CD4-positive, alpha-beta T cell (primary cell): ENCODE results near the gene MAN1B1. TPM values are rescaled to one million over a fixed set of nuclear protein-coding genes. Genes with fewer than 3 reads are reported as not detected.

Source experiments
- ATAC-seq: fragments of 200-7000 bp; cut with Tn5 transposase; one replicate; pipeline ENCODE4 v1.10.0; 2022; ENCODE audit warnings: mild to moderate bottlenecking; ENCODE audit not compliant: poor library complexity
- CTCF ChIA-PET: fragments of 350-600 bp; sonication (Branson Sonifier 250); formaldehyde crosslinking; loops from one replicate; lab custom pipeline; 2021; ENCODE audit warnings: antibody characterized with exemption, inconsistent platforms; lab: Charles Lee
- POLR2A ChIA-PET: fragments of 350-600 bp; sonication (Branson Sonifier 250); formaldehyde crosslinking; loops from one replicate; lab custom pipeline; 2021; ENCODE audit warnings: antibody characterized with exemption, inconsistent platforms; lab: Charles Lee
- DNase-seq, 14 experiments: peaks; one replicate each; pipeline ENCODE4 v3.0.0-alpha.2; 2013 to 2020; ENCODE audit warnings: mixed read lengths in 2 of 14
- H3K27ac ChIP-seq, 2 donors: one replicate each; pipeline versions ENCODE4 v1.5.1 to v1.7.0; 2013; ENCODE audit warnings: low read length in 2 of 2, low read depth in 1 of 2, mild to moderate bottlenecking in 1 of 2
- H3K27me3 ChIP-seq, 2 experiments: 1 replicate in 1 of 2; 2 replicates in 1 of 2; pipeline versions ENCODE4 v1.6.1 to v1.7.0; 2013; ENCODE audit warnings: low read length in 2 of 2, control low read depth in 1 of 2, mild to moderate bottlenecking in 1 of 2, moderate library complexity in 1 of 2; ENCODE audit not compliant: insufficient read depth in 2 of 2, control insufficient read depth in 1 of 2
- H3K36me3 ChIP-seq: one replicate; pipeline ENCODE4 v1.6.1; 2013; ENCODE audit warnings: low read length, control low read depth; ENCODE audit not compliant: insufficient read depth
- H3K4me1 ChIP-seq: one replicate; pipeline ENCODE4 v1.6.1; 2013; ENCODE audit warnings: low read length, control low read depth; ENCODE audit not compliant: insufficient read depth
- H3K4me3 ChIP-seq: one replicate; pipeline ENCODE4 v1.5.1; 2013; ENCODE audit warnings: mild to moderate bottlenecking, low read length, moderate library complexity
- H3K9me3 ChIP-seq, 2 experiments: 1 replicate in 1 of 2; 2 replicates in 1 of 2; pipeline versions ENCODE4 v1.6.1 to v1.7.0; 2013; ENCODE audit warnings: low read length in 2 of 2, mild to moderate bottlenecking in 2 of 2, control low read depth in 1 of 2, moderate library complexity in 1 of 2; ENCODE audit not compliant: control insufficient read depth in 1 of 2, insufficient read depth in 1 of 2
- H3K27ac Mint-ChIP-seq: one replicate; pipeline ENCODE4 v1.8.0; 2020; ENCODE audit warnings: mixed read lengths
- H3K27me3 Mint-ChIP-seq: one replicate; pipeline ENCODE4 v1.8.0; 2021; ENCODE audit warnings: mixed read lengths
- H3K36me3 Mint-ChIP-seq: one replicate; pipeline ENCODE4 v1.8.0; 2021; ENCODE audit warnings: low read depth, mixed read lengths
- H3K4me1 Mint-ChIP-seq: one replicate; pipeline ENCODE4 v1.8.0; 2021; ENCODE audit warnings: low read depth, mixed read lengths
- H3K4me3 Mint-ChIP-seq: one replicate; pipeline ENCODE4 v1.8.0; 2020; ENCODE audit warnings: mild to moderate bottlenecking, mixed read lengths
- H3K9me3 Mint-ChIP-seq: one replicate; pipeline ENCODE4 v1.8.0; 2020; ENCODE audit warnings: mixed read lengths
- CTCF ChIP-seq: fragments of 200-600 bp; IDR thresholded peaks from one replicate; pipeline ENCODE4 v1.8.0; 2022; ENCODE audit warnings: antibody characterized with exemption, mild to moderate bottlenecking
- intact Hi-C, 2 experiments: fragments of 100-400 bp; cut with DNase I in 1 of 2; cut with micrococcal nuclease in 1 of 2; formaldehyde crosslinking; loops; one replicate each; pipeline versions ENCODE4 v1.15.1 to v1.9.0; 2023 to 2025; cut with DNase I, micrococcal nuclease
- total RNA-seq, 174 experiments: library from RNA in 2 of 174; stranded (reverse) in 2 of 174; gene quantifications; one replicate each; pipeline ENCODE4 v1.2.3 and lab custom pipeline; 2021 to 2026

Gene MAN1B1
- total RNA-seq, 2 experiments from 2014 or later = 60.9 to 66.9 TPM

GRCh38 chr9:137099231-137099630 lies 12.4 kb downstream of the MAN1B1 start:
- Histone ChIP-seq H3K27ac (no peak overlapping the region), H3K9me3 (no peaks in the 10 kb centered on the region), H3K36me3 (peaks cover 69% of the 10 kb centered on the region), H3K27me3 (no peaks in the 10 kb centered on the region), H3K4me3 (no peak overlapping the region), H3K4me1 (peaks cover 28% of the 10 kb centered on the region)
- no peaks in the 10 kb centered on the region for H3K9me3 Mint-ChIP-seq
- CTCF ChIA-PET = no interaction called here
- DNase-seq = no peak
- peaks cover 37% of the 10 kb centered on the region for H3K36me3 Mint-ChIP-seq
- no peak for TF ChIP-seq CTCF
- no peak for ATAC-seq
- H3K4me3 Mint-ChIP-seq = peak overlapping the region; percentile 30
- H3K27me3 Mint-ChIP-seq = no peaks in the 10 kb centered on the region
- H3K4me1 Mint-ChIP-seq = peaks cover 18% of the 10 kb centered on the region
- H3K27ac Mint-ChIP-seq = peak overlapping the region; percentile 56
- POLR2A ChIA-PET = no interaction called here
- intact Hi-C loops = loop anchor here in 1 of 2 experiments (10.0 kb wide), 1 partner anchor 506 kb away; the partner anchor contains the start of gene ARRDC1

GRCh38 chr9:137103206-137103999 lies 16.6 kb downstream of the MAN1B1 start:
- peaks cover 96% of the 10 kb centered on the region for H3K36me3 ChIP-seq
- no peaks in the 10 kb centered on the region for H3K9me3 ChIP-seq
- ChIA-PET CTCF (no interaction called here), POLR2A (interaction anchor here (1.9 kb wide), 1 partner anchor 8 kb away, joined by 5 read pairs; no protein-coding TSS in a partner anchor)
- ATAC-seq (no peak), DNase-seq (no peak)
- H3K27ac ChIP-seq = no peak overlapping the region
- intact Hi-C loops = no loop called here
- Mint-ChIP-seq H3K27me3 (no peaks in the 10 kb centered on the region), H3K4me3 (no peak overlapping the region), H3K9me3 (no peaks in the 10 kb centered on the region), H3K36me3 (peaks cover 16% of the 10 kb centered on the region), H3K27ac (no peak overlapping the region), H3K4me1 (no peaks in the 10 kb centered on the region)
- TF ChIP-seq CTCF = no peak
- no peaks in the 10 kb centered on the region for H3K4me1 ChIP-seq
- H3K27me3 ChIP-seq = no peaks in the 10 kb centered on the region
- H3K4me3 ChIP-seq = no peak overlapping the region

- Histone ChIP-seq H3K27me3 (no peaks in the 10 kb centered on the region), H3K4me1 (no peaks in the 10 kb centered on the region), H3K9me3 (no peaks in the 10 kb centered on the region), H3K27ac (no peak overlapping the region), H3K4me3 (no peak overlapping the region), H3K36me3 (peaks cover 97% of the 10 kb centered on the region)
- Mint-ChIP-seq H3K9me3 (no peaks in the 10 kb centered on the region), H3K4me3 (no peak overlapping the region), H3K36me3 (peaks cover 14% of the 10 kb centered on the region), H3K27me3 (no peaks in the 10 kb centered on the region), H3K27ac (no peak overlapping the region), H3K4me1 (no peaks in the 10 kb centered on the region)
- CTCF ChIA-PET = no interaction called here
- POLR2A ChIA-PET = interaction anchor here (1.3 kb wide), 1 partner anchor 24 kb away, joined by 3 read pairs; no protein-coding TSS in a partner anchor
- DNase-seq (no peak), ATAC-seq (no peak)
- no peak for TF ChIP-seq CTCF
- intact Hi-C loops = no loop called here
These were observed 19.3 kb downstream of the MAN1B1 start for GRCh38 chr9:137105814-137106661.
